Astrocyte (in vitro differentiated cells and primary cell): ENCODE measurements around the gene SP7. TPM values are rescaled to one million over a fixed set of nuclear protein-coding genes. Genes with fewer than 3 reads are reported as not detected.

ENCODE experiments used
- DNase-seq: peaks from one replicate; pipeline ENCODE4 v3.0.0-alpha.2; 2010; ENCODE audit warnings: low read depth
- FAIRE-seq: peaks from 2 replicates; lab custom pipeline; 2011; peaks lifted over from hg19 to GRCh38; lab: Jason Lieb, UNC
- H2AFZ ChIP-seq: 2 replicates; pipeline ENCODE4 v1.6.0; 2012; ENCODE audit warnings: low read depth, low read length, inconsistent platforms
- H3K27ac ChIP-seq: 2 replicates; pipeline ENCODE4 v1.5.1; 2011; ENCODE audit warnings: low read depth, low read length, inconsistent platforms
- H3K27me3 ChIP-seq: 2 replicates; pipeline ENCODE4 v1.6.0; 2011; ENCODE audit warnings: low read length, inconsistent platforms; ENCODE audit not compliant: insufficient read depth
- H3K36me3 ChIP-seq: 2 replicates; pipeline ENCODE4 v1.5.1; 2011; ENCODE audit warnings: low read length, inconsistent platforms; ENCODE audit not compliant: insufficient read depth
- H3K4me1 ChIP-seq: 2 replicates; pipeline ENCODE4 v1.5.1; 2011; ENCODE audit warnings: low read length, inconsistent platforms; ENCODE audit not compliant: insufficient read depth
- H3K4me2 ChIP-seq: 2 replicates; pipeline ENCODE4 v1.6.0; 2012; ENCODE audit warnings: low read length, inconsistent platforms
- H3K4me3 ChIP-seq: 2 replicates; pipeline ENCODE4 v1.5.1; 2011; ENCODE audit warnings: low read depth, mild to moderate bottlenecking, low read length, inconsistent platforms; ENCODE audit not compliant: insufficient read depth
- H3K79me2 ChIP-seq: 2 replicates; pipeline ENCODE4 v1.6.0; 2012; ENCODE audit warnings: mild to moderate bottlenecking, low read length, inconsistent platforms; ENCODE audit not compliant: insufficient read depth
- H3K9ac ChIP-seq: 2 replicates; pipeline ENCODE4 v1.6.0; 2012; ENCODE audit warnings: mild to moderate bottlenecking, low read length, inconsistent platforms
- H3K9me3 ChIP-seq: 2 replicates; pipeline ENCODE4 v1.5.1; 2012; ENCODE audit warnings: low read depth, mild to moderate bottlenecking, low read length, inconsistent platforms; ENCODE audit not compliant: insufficient read depth
- H4K20me1 ChIP-seq: 2 replicates; pipeline ENCODE4 v1.6.0; 2012; ENCODE audit warnings: low read length, inconsistent platforms; ENCODE audit not compliant: insufficient read depth
- H3K27ac Mint-ChIP-seq: one replicate; pipeline ENCODE4 v1.8.0; 2021; ENCODE audit warnings: mild to moderate bottlenecking, mixed read lengths; ENCODE audit not compliant: unreplicated experiment
- H3K27me3 Mint-ChIP-seq: one replicate; pipeline ENCODE4 v1.8.0; 2021; ENCODE audit warnings: low read depth, mixed read lengths; ENCODE audit not compliant: unreplicated experiment
- H3K36me3 Mint-ChIP-seq: one replicate; pipeline ENCODE4 v1.8.0; 2021; ENCODE audit warnings: low read depth, mixed read lengths; ENCODE audit not compliant: unreplicated experiment
- H3K4me1 Mint-ChIP-seq: one replicate; pipeline ENCODE4 v1.8.0; 2021; ENCODE audit warnings: low read depth, mixed read lengths; ENCODE audit not compliant: unreplicated experiment
- H3K4me3 Mint-ChIP-seq: one replicate; pipeline ENCODE4 v1.8.0; 2021; ENCODE audit warnings: mild to moderate bottlenecking, moderate library complexity, mixed read lengths; ENCODE audit not compliant: unreplicated experiment
- H3K9me3 Mint-ChIP-seq: one replicate; pipeline ENCODE4 v1.8.0; 2021; ENCODE audit warnings: mild to moderate bottlenecking, mixed read lengths; ENCODE audit not compliant: unreplicated experiment
- EZH2 ChIP-seq: IDR thresholded peaks from 2 replicates; pipeline ENCODE4 v1.6.1; 2012; ENCODE audit warnings: mild to moderate bottlenecking, low read length, inconsistent platforms; ENCODE audit not compliant: insufficient read depth
- total RNA-seq: library from RNA; stranded (reverse); gene quantifications from 2 replicates; pipeline ENCODE4 v1.2.1, GENCODE V29; 2021
- TF ChIP-seq, protein P1 (sequence below): IDR thresholded peaks from 2 replicates; pipeline ENCODE4 v1.5.1; 2011; ENCODE audit warnings: low read depth, mild to moderate bottlenecking, inconsistent platforms, low read length, moderate library complexity; ENCODE audit not compliant: insufficient read depth

SP7 gene
- total RNA-seq, 1 donor from 2014 or later = not detected

DNA sequence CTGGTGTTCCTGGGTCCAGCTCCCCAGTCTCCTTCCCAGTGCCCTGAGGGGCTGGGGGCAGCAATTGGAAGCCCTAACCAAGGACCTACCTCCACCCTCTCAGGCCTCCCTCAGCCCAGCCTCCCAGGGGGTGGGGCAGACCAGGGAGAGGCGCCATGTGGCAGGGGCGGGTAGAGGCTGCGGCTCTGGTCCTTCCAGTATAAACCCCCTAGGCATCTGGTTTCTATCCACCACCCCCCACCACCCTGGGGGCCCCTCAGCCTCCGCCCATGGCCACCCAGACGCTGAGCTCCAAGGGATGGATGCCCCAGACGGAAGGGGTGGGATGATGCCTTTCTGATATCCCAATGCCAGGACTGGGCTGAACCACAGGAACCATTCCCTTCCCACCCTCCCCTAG lies 2.8 kb upstream of the SP7 start:
- Histone ChIP-seq H3K36me3 (no peaks in the 10 kb centered on the region), H3K4me3 (no peak overlapping the region), H4K20me1 (no peaks in the 10 kb centered on the region), H3K79me2 (no peaks in the 10 kb centered on the region), H2AFZ (no peak overlapping the region), H3K27me3 (peaks cover 34% of the 10 kb centered on the region), H3K27ac (no peak overlapping the region), H3K9ac (no peak overlapping the region), H3K9me3 (no peaks in the 10 kb centered on the region), H3K4me1 (no peaks in the 10 kb centered on the region), H3K4me2 (no peak overlapping the region)
- H3K27me3 Mint-ChIP-seq = peaks cover 58% of the 10 kb centered on the region
- H3K4me3 Mint-ChIP-seq = no peak overlapping the region
- TF ChIP-seq, protein P1, sequence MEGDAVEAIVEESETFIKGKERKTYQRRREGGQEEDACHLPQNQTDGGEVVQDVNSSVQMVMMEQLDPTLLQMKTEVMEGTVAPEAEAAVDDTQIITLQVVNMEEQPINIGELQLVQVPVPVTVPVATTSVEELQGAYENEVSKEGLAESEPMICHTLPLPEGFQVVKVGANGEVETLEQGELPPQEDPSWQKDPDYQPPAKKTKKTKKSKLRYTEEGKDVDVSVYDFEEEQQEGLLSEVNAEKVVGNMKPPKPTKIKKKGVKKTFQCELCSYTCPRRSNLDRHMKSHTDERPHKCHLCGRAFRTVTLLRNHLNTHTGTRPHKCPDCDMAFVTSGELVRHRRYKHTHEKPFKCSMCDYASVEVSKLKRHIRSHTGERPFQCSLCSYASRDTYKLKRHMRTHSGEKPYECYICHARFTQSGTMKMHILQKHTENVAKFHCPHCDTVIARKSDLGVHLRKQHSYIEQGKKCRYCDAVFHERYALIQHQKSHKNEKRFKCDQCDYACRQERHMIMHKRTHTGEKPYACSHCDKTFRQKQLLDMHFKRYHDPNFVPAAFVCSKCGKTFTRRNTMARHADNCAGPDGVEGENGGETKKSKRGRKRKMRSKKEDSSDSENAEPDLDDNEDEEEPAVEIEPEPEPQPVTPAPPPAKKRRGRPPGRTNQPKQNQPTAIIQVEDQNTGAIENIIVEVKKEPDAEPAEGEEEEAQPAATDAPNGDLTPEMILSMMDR = no peak
- no peak for TF ChIP-seq EZH2
- no peak overlapping the region for H3K27ac Mint-ChIP-seq
- FAIRE-seq (no peak), DNase-seq (no peak)
- peaks cover 6% of the 10 kb centered on the region for H3K9me3 Mint-ChIP-seq
- peaks cover 12% of the 10 kb centered on the region for H3K4me1 Mint-ChIP-seq
- no peaks in the 10 kb centered on the region for H3K36me3 Mint-ChIP-seq

DNA sequence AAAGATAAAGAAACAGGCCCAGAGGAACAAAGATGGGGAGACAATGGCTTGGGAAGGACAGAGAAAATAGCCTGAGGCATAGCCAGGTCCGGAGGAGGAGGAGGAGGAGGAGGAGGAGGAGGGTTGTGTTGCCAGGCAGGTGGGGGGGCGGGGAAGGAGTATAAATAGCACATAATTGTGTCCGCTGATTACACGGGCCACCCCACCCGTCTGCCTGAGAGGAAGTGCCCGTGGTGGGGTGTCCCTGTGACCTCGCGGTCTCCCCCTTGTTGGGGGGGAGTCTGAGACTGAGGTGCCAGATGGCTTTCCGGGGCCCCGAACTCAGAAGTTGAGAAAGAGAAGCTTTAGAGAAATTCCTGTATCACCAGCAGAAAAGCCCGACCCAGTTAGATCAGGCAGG lies 1.9 kb upstream of the SP7 start:
- Histone ChIP-seq H3K27ac (no peak overlapping the region), H3K4me2 (no peak overlapping the region), H3K9ac (no peak overlapping the region), H3K27me3 (peaks cover 34% of the 10 kb centered on the region), H3K4me1 (no peaks in the 10 kb centered on the region), H4K20me1 (no peaks in the 10 kb centered on the region), H3K9me3 (no peaks in the 10 kb centered on the region), H3K4me3 (no peak overlapping the region), H3K79me2 (no peaks in the 10 kb centered on the region), H2AFZ (no peak overlapping the region), H3K36me3 (no peaks in the 10 kb centered on the region)
- Mint-ChIP-seq H3K4me3 (no peak overlapping the region), H3K4me1 (peaks cover 12% of the 10 kb centered on the region), H3K36me3 (no peaks in the 10 kb centered on the region), H3K27ac (peak overlapping the region; percentile 6), H3K9me3 (peaks cover 6% of the 10 kb centered on the region), H3K27me3 (peaks cover 63% of the 10 kb centered on the region)
- no peak for DNase-seq
- no peak for FAIRE-seq
- TF ChIP-seq, protein P1 = no peak
- TF ChIP-seq EZH2 = no peak

DNA sequence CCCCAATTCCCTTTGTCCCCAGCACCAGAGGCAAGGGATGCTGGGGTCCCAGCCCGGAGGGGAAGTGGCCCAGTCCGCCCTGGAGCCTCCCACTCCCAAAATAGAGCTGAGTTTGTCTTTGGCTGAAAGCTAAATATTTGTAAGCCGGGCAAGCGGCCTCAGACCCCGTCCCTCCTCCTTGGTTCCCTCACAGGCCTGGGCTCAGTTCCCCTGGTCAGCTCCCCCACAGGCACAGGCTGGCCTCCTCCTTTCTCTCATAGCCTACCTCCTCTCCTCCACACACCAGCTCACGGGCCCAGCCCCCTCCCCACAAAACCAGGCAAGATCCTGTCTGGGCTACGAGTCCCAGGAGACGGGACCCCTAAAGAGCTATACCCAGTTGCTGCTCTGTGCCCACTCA lies 1.3 kb downstream of the SP7 start:
- H3K27me3 Mint-ChIP-seq = peaks cover 65% of the 10 kb centered on the region
- Histone ChIP-seq H3K27ac (no peak overlapping the region), H3K4me2 (no peak overlapping the region), H3K4me3 (no peak overlapping the region), H3K4me1 (no peaks in the 10 kb centered on the region), H3K9me3 (no peaks in the 10 kb centered on the region), H3K79me2 (no peaks in the 10 kb centered on the region), H4K20me1 (no peaks in the 10 kb centered on the region), H3K9ac (no peak overlapping the region), H3K36me3 (no peaks in the 10 kb centered on the region), H2AFZ (no peak overlapping the region), H3K27me3 (peaks cover 29% of the 10 kb centered on the region)
- TF ChIP-seq, protein P1 = no peak
- no peak for TF ChIP-seq EZH2
- DNase-seq = no peak
- no peak for FAIRE-seq
- H3K4me3 Mint-ChIP-seq = no peak overlapping the region
- peaks cover 6% of the 10 kb centered on the region for H3K4me1 Mint-ChIP-seq
- peaks cover 2% of the 10 kb centered on the region for H3K9me3 Mint-ChIP-seq
- H3K36me3 Mint-ChIP-seq = no peaks in the 10 kb centered on the region
- H3K27ac Mint-ChIP-seq = no peak overlapping the region
